HG03457 (cell line): ENCODE measurements around the gene BCL11B.

ENCODE experiments used
- ATAC-seq: cut with Tn5 transposase; IDR thresholded peaks from one replicate; pipeline ENCODE4 v1.9.1; 2021; ENCODE audit warnings: moderate number of reproducible peaks; ENCODE audit not compliant: unreplicated experiment

The BCL11B gene

GRCh38 chr14:99268810-99269707 lies 2.9 kb downstream of the BCL11B start:
- ATAC-seq: no peak

GRCh38 chr14:99267837-99268781 lies 3.9 kb downstream of the BCL11B start:
- no peak for ATAC-seq

- ATAC-seq: no peak
These were observed 4.6 kb downstream of the BCL11B start for GRCh38 chr14:99267381-99267780.

- no peak for ATAC-seq
These were observed 5.5 kb downstream of the BCL11B start for GRCh38 chr14:99266181-99267178.

- ATAC-seq: no peak
These were observed 6.4 kb downstream of the BCL11B start for GRCh38 chr14:99265571-99265970.

GRCh38 chr14:99264691-99265450 lies 7.1 kb downstream of the BCL11B start:
- ATAC-seq: no peak

- ATAC-seq: no peak
These were observed 8.2 kb downstream of the BCL11B start for GRCh38 chr14:99263564-99264330.

- ATAC-seq: no peak
These were observed 9.0 kb downstream of the BCL11B start for GRCh38 chr14:99262977-99263448.

- no peak for ATAC-seq
These were observed 9.8 kb downstream of the BCL11B start for GRCh38 chr14:99261912-99262787.

- ATAC-seq: no peak
These were observed 11.1 kb downstream of the BCL11B start for GRCh38 chr14:99260587-99261551.

GRCh38 chr14:99260116-99260515 lies 11.9 kb downstream of the BCL11B start:
- ATAC-seq: no peak

GRCh38 chr14:99258876-99259726 lies 12.9 kb downstream of the BCL11B start:
- ATAC-seq: no peak

GRCh38 chr14:99258341-99258861 lies 13.6 kb downstream of the BCL11B start:
- no peak for ATAC-seq

GRCh38 chr14:99257673-99258221 lies 14.2 kb downstream of the BCL11B start:
- no peak for ATAC-seq

GRCh38 chr14:99257122-99257672 lies 14.8 kb downstream of the BCL11B start:
- ATAC-seq: no peak
